Activated CD4-positive, alpha-beta T cell treated with anti-CD3 and anti-CD28 coated beads for 36 hours (primary cell): ENCODE measurements around the gene FNBP1L. TPM values are rescaled to one million over a fixed set of nuclear protein-coding genes. Genes with fewer than 3 reads are reported as not detected.

Experiments used
- ATAC-seq: fragments of 200-7000 bp; cut with Tn5 transposase; one replicate; pipeline ENCODE4 v1.10.0; 2021; ENCODE audit warnings: mild to moderate bottlenecking, moderate library complexity
- CTCF ChIA-PET: fragments of 350-600 bp; sonication (Branson Sonifier 250); formaldehyde crosslinking; loops from one replicate; lab custom pipeline; 2021; ENCODE audit warnings: antibody characterized with exemption; lab: Charles Lee
- POLR2A ChIA-PET: fragments of 350-600 bp; sonication (Branson Sonifier 250); formaldehyde crosslinking; loops from one replicate; lab custom pipeline; 2021; ENCODE audit warnings: antibody characterized with exemption, inconsistent platforms; lab: Charles Lee
- DNase-seq: peaks from one replicate; pipeline ENCODE4 v3.0.0-alpha.2; 2020
- H3K27ac Mint-ChIP-seq: one replicate; pipeline ENCODE4 v1.8.0; 2021; ENCODE audit warnings: mixed read lengths
- H3K27me3 Mint-ChIP-seq: one replicate; pipeline ENCODE4 v1.8.0; 2021; ENCODE audit warnings: mixed read lengths
- H3K36me3 Mint-ChIP-seq: one replicate; pipeline ENCODE4 v1.8.0; 2021; ENCODE audit warnings: low read depth, mixed read lengths
- H3K4me1 Mint-ChIP-seq: one replicate; pipeline ENCODE4 v1.8.0; 2021; ENCODE audit warnings: mixed read lengths
- H3K4me3 Mint-ChIP-seq: one replicate; pipeline ENCODE4 v1.8.0; 2021; ENCODE audit warnings: mild to moderate bottlenecking, moderate library complexity, mixed read lengths
- H3K9me3 Mint-ChIP-seq: one replicate; pipeline ENCODE4 v1.8.0; 2021; ENCODE audit warnings: low read depth, mixed read lengths
- intact Hi-C, 2 experiments: fragments of 100-400 bp; cut with DNase I in 1 of 2; cut with micrococcal nuclease in 1 of 2; formaldehyde crosslinking; loops; one replicate each; pipeline versions ENCODE4 v1.14.2 to v1.15.1; 2022 to 2024; cut with DNase I, micrococcal nuclease
- total RNA-seq, 2 experiments: library from RNA; stranded (reverse); gene quantifications; one replicate each; pipeline ENCODE4 v1.2.3, GENCODE V29; 2021

FNBP1L gene
- total RNA-seq, 2 experiments from 2014 or later, result 1.2 to 1.4 TPM

- Mint-ChIP-seq H3K4me1 (peaks cover 2% of the 10 kb centered on the region), H3K27ac (no peak overlapping the region), H3K9me3 (no peaks in the 10 kb centered on the region), H3K4me3 (no peak overlapping the region), H3K27me3 (no peaks in the 10 kb centered on the region), H3K36me3 (no peaks in the 10 kb centered on the region)
- ChIA-PET CTCF (interaction anchor here (0.7 to 1.2 kb wide), 4 partner anchors 13 to 356 kb away, joined by 3 to 5 read pairs (median 4); no protein-coding TSS in a partner anchor), POLR2A (no interaction called here)
- DNase-seq, result no peak
- intact Hi-C loops, result no loop called here
- ATAC-seq, result no peak
Observed at GRCh38 chr1:93488207-93488606, 40.3 kb downstream of the FNBP1L start.

DNA sequence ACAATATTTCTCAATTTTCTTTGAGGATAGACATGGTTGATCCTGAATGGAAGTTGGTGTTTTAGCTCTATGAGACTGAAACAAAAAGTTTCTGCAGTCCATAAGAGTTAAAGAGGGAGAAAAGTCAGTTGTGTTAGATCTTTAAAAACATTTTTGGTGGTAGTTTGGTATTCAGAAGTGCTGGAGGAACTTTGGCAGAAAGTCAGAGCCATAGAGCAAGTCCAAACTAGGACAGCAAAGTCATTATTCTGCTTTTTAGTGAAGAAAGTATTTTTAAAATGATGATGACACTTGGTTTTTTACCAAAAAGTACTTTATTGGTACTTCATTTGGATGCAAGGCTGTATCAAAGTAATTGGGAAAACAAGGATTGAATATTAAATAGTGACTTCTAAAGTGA lies 41.8 kb downstream of the FNBP1L start:
- no peak for ATAC-seq
- no peak for DNase-seq
- H3K4me3 Mint-ChIP-seq, result no peak overlapping the region
- H3K27ac Mint-ChIP-seq, result no peak overlapping the region
- ChIA-PET CTCF (interaction anchor here (0.7 kb wide), 1 partner anchor 275 kb away, joined by 4 read pairs; no protein-coding TSS in a partner anchor), POLR2A (no interaction called here)
- no peaks in the 10 kb centered on the region for H3K4me1 Mint-ChIP-seq
- H3K9me3 Mint-ChIP-seq, result no peaks in the 10 kb centered on the region
- no peaks in the 10 kb centered on the region for H3K36me3 Mint-ChIP-seq
- intact Hi-C loops, result no loop called here
- no peaks in the 10 kb centered on the region for H3K27me3 Mint-ChIP-seq

- ATAC-seq (no peak), DNase-seq (no peak)
- Mint-ChIP-seq H3K36me3 (no peaks in the 10 kb centered on the region), H3K4me1 (no peaks in the 10 kb centered on the region), H3K4me3 (no peak overlapping the region), H3K9me3 (no peaks in the 10 kb centered on the region), H3K27me3 (no peaks in the 10 kb centered on the region), H3K27ac (no peak overlapping the region)
- CTCF ChIA-PET, result no interaction called here
- intact Hi-C loops, result no loop called here
- POLR2A ChIA-PET, result no interaction called here
Observed at GRCh38 chr1:93490357-93490756, 42.4 kb downstream of the FNBP1L start.

DNA sequence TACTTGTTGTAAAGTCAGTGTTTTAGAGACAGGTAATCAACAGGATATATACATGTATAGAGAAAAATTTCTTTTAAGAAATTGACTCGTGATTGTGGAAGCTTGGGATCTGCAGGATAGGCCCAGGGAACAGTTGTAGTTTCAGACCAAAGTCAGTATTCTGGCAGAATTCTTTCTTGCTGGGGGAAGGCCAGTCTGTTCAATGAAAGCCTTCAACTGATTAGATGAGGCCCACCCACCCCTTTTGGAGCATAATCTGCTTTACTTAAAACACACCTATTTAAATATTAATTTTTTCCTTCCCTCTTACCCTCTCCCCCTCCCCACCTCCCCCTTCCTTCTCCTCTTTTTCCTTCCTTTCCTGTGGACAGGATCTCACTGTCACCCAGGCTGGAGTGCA lies 48.0 kb downstream of the FNBP1L start:
- H3K9me3 Mint-ChIP-seq, result no peaks in the 10 kb centered on the region
- DNase-seq (no peak), ATAC-seq (no peak)
- H3K4me3 Mint-ChIP-seq, result no peak overlapping the region
- CTCF ChIA-PET, result no interaction called here
- POLR2A ChIA-PET, result no interaction called here
- peaks cover 2% of the 10 kb centered on the region for H3K4me1 Mint-ChIP-seq
- intact Hi-C loops, result no loop called here
- no peaks in the 10 kb centered on the region for H3K27me3 Mint-ChIP-seq
- H3K36me3 Mint-ChIP-seq, result no peaks in the 10 kb centered on the region
- H3K27ac Mint-ChIP-seq, result no peak overlapping the region

DNA sequence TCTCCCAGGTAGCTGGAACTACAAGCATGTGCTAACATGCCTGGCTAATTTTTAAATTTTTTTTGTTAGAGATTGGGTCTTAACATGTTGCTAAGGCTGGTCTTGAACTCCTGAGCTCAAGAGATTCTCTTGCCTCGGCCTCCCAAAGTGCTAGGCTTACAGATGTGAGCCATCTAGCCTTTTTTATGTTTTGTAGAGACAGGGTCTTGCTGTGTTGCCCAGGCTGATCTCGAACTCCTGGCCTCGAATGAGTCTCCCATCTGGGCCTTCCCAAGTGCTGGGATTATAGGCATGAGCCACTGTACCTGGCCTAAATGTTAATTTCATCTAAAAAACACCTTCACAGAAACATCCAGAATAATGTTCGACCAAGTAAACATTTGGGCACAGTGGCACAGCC lies 48.6 kb downstream of the FNBP1L start:
- no peaks in the 10 kb centered on the region for H3K36me3 Mint-ChIP-seq
- POLR2A ChIA-PET, result no interaction called here

DNA sequence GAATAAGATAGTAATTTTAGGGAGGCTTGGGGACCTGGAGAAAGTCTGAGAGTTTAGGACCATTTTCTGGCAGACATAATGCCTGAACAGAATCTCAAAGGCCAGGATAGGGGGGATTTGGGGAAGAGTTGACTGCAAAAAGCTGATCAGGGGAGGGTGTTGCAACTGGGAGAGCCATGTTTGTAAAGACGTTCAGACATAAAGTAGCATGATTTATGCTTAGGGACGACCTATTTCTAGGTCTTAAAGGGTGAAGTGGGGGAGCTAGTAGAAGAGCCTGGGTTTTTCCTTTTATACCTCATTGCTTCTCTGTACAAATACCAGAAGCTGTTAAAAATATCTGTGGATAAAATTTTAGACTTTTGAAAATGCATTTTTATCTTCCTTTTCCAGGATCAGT lies 51.2 kb downstream of the FNBP1L start:
- intact Hi-C loops, result no loop called here
- CTCF ChIA-PET, result interaction anchor here (1.1 to 1.2 kb wide), 4 partner anchors 81 to 314 kb away, joined by 3 read pairs; no protein-coding TSS in a partner anchor
- Mint-ChIP-seq H3K36me3 (no peaks in the 10 kb centered on the region), H3K27me3 (no peaks in the 10 kb centered on the region), H3K4me1 (peaks cover 2% of the 10 kb centered on the region), H3K27ac (no peak overlapping the region), H3K9me3 (no peaks in the 10 kb centered on the region), H3K4me3 (no peak overlapping the region)
- DNase-seq (no peak), ATAC-seq (no peak)
- POLR2A ChIA-PET, result no interaction called here

More for the DNA sequence above, 48.6 kb downstream of the FNBP1L start:
- ATAC-seq, result no peak
- no peak overlapping the region for H3K27ac Mint-ChIP-seq
- peaks cover 2% of the 10 kb centered on the region for H3K4me1 Mint-ChIP-seq
- intact Hi-C loops, result no loop called here
- DNase-seq, result no peak
- no peak overlapping the region for H3K4me3 Mint-ChIP-seq
- no peaks in the 10 kb centered on the region for H3K27me3 Mint-ChIP-seq
- CTCF ChIA-PET, result no interaction called here
- no peaks in the 10 kb centered on the region for H3K9me3 Mint-ChIP-seq

DNA sequence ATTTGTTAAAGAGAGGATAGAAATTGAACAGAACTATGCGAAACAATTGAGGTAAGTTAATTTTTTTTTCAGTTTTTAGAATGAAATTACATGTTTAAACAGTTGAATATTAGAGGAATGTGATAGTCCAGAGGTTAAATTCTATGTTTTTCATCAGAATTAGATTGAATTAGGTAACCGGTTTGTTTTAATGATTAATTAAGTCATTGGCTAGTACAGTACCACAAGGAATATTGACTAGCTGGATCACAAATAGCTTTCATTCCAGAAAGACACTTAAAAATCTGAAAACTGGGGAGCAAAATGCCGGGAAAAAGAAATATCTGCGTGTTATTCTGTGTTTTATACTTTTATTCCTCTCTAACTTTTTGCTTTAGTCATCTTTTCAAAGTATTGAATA lies 51.6 kb downstream of the FNBP1L start:
- POLR2A ChIA-PET, result no interaction called here
- DNase-seq (no peak), ATAC-seq (no peak)
- CTCF ChIA-PET, result interaction anchor here (0.5 to 1.2 kb wide), 4 partner anchors 81 to 536 kb away, joined by 3 read pairs; no protein-coding TSS in a partner anchor
- Mint-ChIP-seq H3K36me3 (no peaks in the 10 kb centered on the region), H3K4me1 (peaks cover 2% of the 10 kb centered on the region), H3K4me3 (no peak overlapping the region), H3K9me3 (no peaks in the 10 kb centered on the region), H3K27me3 (no peaks in the 10 kb centered on the region), H3K27ac (no peak overlapping the region)
- intact Hi-C loops, result no loop called here

GRCh38 chr1:93500275-93500674 lies 52.4 kb downstream of the FNBP1L start:
- ChIA-PET CTCF (interaction anchor here (0.5 to 1.1 kb wide), 4 partner anchors 16 to 537 kb away, joined by 3 read pairs; no protein-coding TSS in a partner anchor), POLR2A (no interaction called here)
- Mint-ChIP-seq H3K9me3 (no peaks in the 10 kb centered on the region), H3K36me3 (no peaks in the 10 kb centered on the region), H3K27ac (no peak overlapping the region), H3K4me3 (no peak overlapping the region), H3K27me3 (no peaks in the 10 kb centered on the region), H3K4me1 (peaks cover 2% of the 10 kb centered on the region)
- DNase-seq (no peak), ATAC-seq (no peak)
- intact Hi-C loops, result no loop called here

GRCh38 chr1:93501399-93501798 lies 53.5 kb downstream of the FNBP1L start:
- peaks cover 2% of the 10 kb centered on the region for H3K4me1 Mint-ChIP-seq
- DNase-seq (no peak), ATAC-seq (no peak)
- intact Hi-C loops, result no loop called here
- no peaks in the 10 kb centered on the region for H3K36me3 Mint-ChIP-seq
- ChIA-PET CTCF (interaction anchor here (0.6 kb wide), 1 partner anchor 15 kb away, joined by 3 read pairs; no protein-coding TSS in a partner anchor), POLR2A (no interaction called here)
- no peak overlapping the region for H3K4me3 Mint-ChIP-seq
- H3K27me3 Mint-ChIP-seq, result no peaks in the 10 kb centered on the region
- no peak overlapping the region for H3K27ac Mint-ChIP-seq
- H3K9me3 Mint-ChIP-seq, result no peaks in the 10 kb centered on the region

GRCh38 chr1:93501829-93502369 lies 54.0 kb downstream of the FNBP1L start:
- H3K4me1 Mint-ChIP-seq, result peaks cover 2% of the 10 kb centered on the region
- intact Hi-C loops, result no loop called here
- no peak for ATAC-seq
- no peaks in the 10 kb centered on the region for H3K9me3 Mint-ChIP-seq
- no peaks in the 10 kb centered on the region for H3K36me3 Mint-ChIP-seq
- POLR2A ChIA-PET, result no interaction called here
- no peak overlapping the region for H3K4me3 Mint-ChIP-seq
- no peaks in the 10 kb centered on the region for H3K27me3 Mint-ChIP-seq
- CTCF ChIA-PET, result no interaction called here
- H3K27ac Mint-ChIP-seq, result no peak overlapping the region
- DNase-seq, result no peak

- DNase-seq, result no peak
- H3K4me1 Mint-ChIP-seq, result peaks cover 2% of the 10 kb centered on the region
- intact Hi-C loops, result no loop called here
- no peaks in the 10 kb centered on the region for H3K9me3 Mint-ChIP-seq
- H3K27ac Mint-ChIP-seq, result no peak overlapping the region
- no peak overlapping the region for H3K4me3 Mint-ChIP-seq
- POLR2A ChIA-PET, result no interaction called here
- H3K36me3 Mint-ChIP-seq, result no peaks in the 10 kb centered on the region
- no peak for ATAC-seq
- H3K27me3 Mint-ChIP-seq, result no peaks in the 10 kb centered on the region
- CTCF ChIA-PET, result no interaction called here
Observed at GRCh38 chr1:93502571-93502970, 54.7 kb downstream of the FNBP1L start.

- ChIA-PET POLR2A (no interaction called here), CTCF (no interaction called here)
- DNase-seq, result no peak
- ATAC-seq, result no peak
- Mint-ChIP-seq H3K27me3 (no peaks in the 10 kb centered on the region), H3K4me3 (no peak overlapping the region), H3K36me3 (no peaks in the 10 kb centered on the region), H3K4me1 (peaks cover 2% of the 10 kb centered on the region), H3K9me3 (no peaks in the 10 kb centered on the region), H3K27ac (no peak overlapping the region)
- intact Hi-C loops, result no loop called here
Observed at GRCh38 chr1:93503163-93503562, 55.2 kb downstream of the FNBP1L start.
